Activated T-cell treated with anti-CD3 and anti-CD28 coated beads, Interleukin-2, amount 50 U/mL, for 24 hours (primary cell): Measurements from ENCODE around the gene SNAPC2.
"Not testable (repeated sequence)": the region's sequence is repeated elsewhere in the genome, so short reads cannot be mapped to it uniquely, and the experiment has no call there.

Experiments used
- DNase-seq: peaks from one replicate; pipeline ENCODE4 v3.0.0-alpha.2; 2020
- H3K27ac Mint-ChIP-seq: 2 replicates; pipeline ENCODE4 v1.8.0; 2020; ENCODE audit warnings: mild to moderate bottlenecking, mixed read lengths
- H3K27me3 Mint-ChIP-seq: 2 replicates; pipeline ENCODE4 v1.8.0; 2020; ENCODE audit warnings: mixed read lengths
- H3K36me3 Mint-ChIP-seq: 2 replicates; pipeline ENCODE4 v1.8.0; 2020; ENCODE audit warnings: low read depth, mixed read lengths
- H3K4me1 Mint-ChIP-seq: 2 replicates; pipeline ENCODE4 v1.8.0; 2020; ENCODE audit warnings: low read depth, mixed read lengths
- H3K4me3 Mint-ChIP-seq: 2 replicates; pipeline ENCODE4 v1.8.0; 2020; ENCODE audit warnings: mild to moderate bottlenecking, moderate library complexity, mixed read lengths
- H3K9me3 Mint-ChIP-seq: 2 replicates; pipeline ENCODE4 v1.8.0; 2020; ENCODE audit warnings: mixed read lengths

Gene SNAPC2

GRCh38 chr19:7943444-7944176, 23.5 kb downstream of the SNAPC2 start, which contains the start of gene TIMM44:
TSS of gene TIMM44 (minus strand) at chr19:7943666. CDS start at chr19:7943651, 15 bp downstream.
- H3K27ac Mint-ChIP-seq = peak within 1 kb of the TSS; percentile 99
- H3K4me1 Mint-ChIP-seq = peaks cover 42% of the 10 kb centered on the region
- no peaks in the 10 kb centered on the region for H3K9me3 Mint-ChIP-seq
- peak; percentile 98 for DNase-seq
- peaks cover 52% of the 10 kb centered on the region for H3K36me3 Mint-ChIP-seq
- no peaks in the 10 kb centered on the region for H3K27me3 Mint-ChIP-seq
- peak within 1 kb of the TSS; percentile 93 for H3K4me3 Mint-ChIP-seq

- Mint-ChIP-seq H3K4me3 (peak overlapping the region; percentile 93), H3K9me3 (no peaks in the 10 kb centered on the region), H3K4me1 (peaks cover 38% of the 10 kb centered on the region), H3K36me3 (peaks cover 46% of the 10 kb centered on the region), H3K27ac (peak overlapping the region; percentile 99), H3K27me3 (no peaks in the 10 kb centered on the region)
- peak; percentile 89 for DNase-seq
Observed at GRCh38 chr19:7944177-7944761, 24.1 kb downstream of the SNAPC2 start.

GRCh38 chr19:7947939-7948338, 27.8 kb downstream of the SNAPC2 start:
- Mint-ChIP-seq H3K36me3 (peaks cover 14% of the 10 kb centered on the region), H3K9me3 (no peaks in the 10 kb centered on the region), H3K27ac (no peak overlapping the region), H3K4me3 (no peak overlapping the region), H3K27me3 (no peaks in the 10 kb centered on the region), H3K4me1 (peaks cover 16% of the 10 kb centered on the region)
- no peak for DNase-seq

GRCh38 chr19:7953060-7953459, 32.9 kb downstream of the SNAPC2 start:
- Mint-ChIP-seq H3K9me3 (no peaks in the 10 kb centered on the region), H3K27me3 (no peaks in the 10 kb centered on the region), H3K4me1 (no peaks in the 10 kb centered on the region), H3K27ac (no peak overlapping the region), H3K36me3 (peaks cover 9% of the 10 kb centered on the region), H3K4me3 (no peak overlapping the region)
- DNase-seq = no peak

- peaks cover 14% of the 10 kb centered on the region for H3K36me3 Mint-ChIP-seq
- H3K27ac Mint-ChIP-seq = no peak overlapping the region
- no peak overlapping the region for H3K4me3 Mint-ChIP-seq
- DNase-seq = no peak
- H3K9me3 Mint-ChIP-seq = no peaks in the 10 kb centered on the region
- H3K4me1 Mint-ChIP-seq = no peaks in the 10 kb centered on the region
- H3K27me3 Mint-ChIP-seq = no peaks in the 10 kb centered on the region
Observed at GRCh38 chr19:7953576-7953975, 33.4 kb downstream of the SNAPC2 start.

GRCh38 chr19:7955696-7956095, 35.6 kb downstream of the SNAPC2 start:
- no peaks in the 10 kb centered on the region for H3K9me3 Mint-ChIP-seq
- H3K27ac Mint-ChIP-seq = no peak overlapping the region
- no peak for DNase-seq
- no peaks in the 10 kb centered on the region for H3K27me3 Mint-ChIP-seq
- no peaks in the 10 kb centered on the region for H3K4me1 Mint-ChIP-seq
- H3K36me3 Mint-ChIP-seq = peaks cover 31% of the 10 kb centered on the region
- no peak overlapping the region for H3K4me3 Mint-ChIP-seq

GRCh38 chr19:7959211-7959610, 39.1 kb downstream of the SNAPC2 start:
- peaks cover 60% of the 10 kb centered on the region for H3K36me3 Mint-ChIP-seq
- no peak overlapping the region for H3K4me3 Mint-ChIP-seq
- no peaks in the 10 kb centered on the region for H3K9me3 Mint-ChIP-seq
- no peaks in the 10 kb centered on the region for H3K4me1 Mint-ChIP-seq
- H3K27ac Mint-ChIP-seq = no peak overlapping the region
- no peaks in the 10 kb centered on the region for H3K27me3 Mint-ChIP-seq
- no peak for DNase-seq

- DNase-seq, H3K4me3 Mint-ChIP-seq, H3K27me3 Mint-ChIP-seq, H3K27ac Mint-ChIP-seq, H3K9me3 Mint-ChIP-seq, H3K4me1 Mint-ChIP-seq: not testable (repeated sequence)
- peaks cover 76% of the 10 kb centered on the region for H3K36me3 Mint-ChIP-seq
Observed at GRCh38 chr19:7961082-7961481, 40.9 kb downstream of the SNAPC2 start.

- Mint-ChIP-seq H3K4me1 (no peaks in the 10 kb centered on the region), H3K36me3 (peaks cover 83% of the 10 kb centered on the region), H3K9me3 (no peaks in the 10 kb centered on the region)
Observed at GRCh38 chr19:7961920-7962626, 41.9 kb downstream of the SNAPC2 start.

GRCh38 chr19:7962644-7963268, 42.6 kb downstream of the SNAPC2 start:
- H3K4me3 Mint-ChIP-seq = no peak overlapping the region
- DNase-seq = no peak
- no peaks in the 10 kb centered on the region for H3K27me3 Mint-ChIP-seq
- no peaks in the 10 kb centered on the region for H3K4me1 Mint-ChIP-seq
- no peak overlapping the region for H3K27ac Mint-ChIP-seq
- peaks cover 87% of the 10 kb centered on the region for H3K36me3 Mint-ChIP-seq
- no peaks in the 10 kb centered on the region for H3K9me3 Mint-ChIP-seq

More at GRCh38 chr19:7961920-7962626, 41.9 kb downstream of the SNAPC2 start:
- Mint-ChIP-seq H3K27me3 (no peaks in the 10 kb centered on the region), H3K27ac (peak overlapping the region; percentile 14), H3K4me3 (no peak overlapping the region)
- DNase-seq = no peak

- H3K4me1 Mint-ChIP-seq = no peaks in the 10 kb centered on the region
- no peak overlapping the region for H3K27ac Mint-ChIP-seq
- H3K36me3 Mint-ChIP-seq = peaks cover 86% of the 10 kb centered on the region
- H3K9me3 Mint-ChIP-seq = no peaks in the 10 kb centered on the region
- no peak for DNase-seq
- H3K27me3 Mint-ChIP-seq = no peaks in the 10 kb centered on the region
- no peak overlapping the region for H3K4me3 Mint-ChIP-seq
Observed at GRCh38 chr19:7963566-7963965, 43.4 kb downstream of the SNAPC2 start.

- peaks cover 84% of the 10 kb centered on the region for H3K36me3 Mint-ChIP-seq
- no peaks in the 10 kb centered on the region for H3K4me1 Mint-ChIP-seq
- H3K4me3 Mint-ChIP-seq = no peak overlapping the region
- peak overlapping the region; percentile 63 for H3K27ac Mint-ChIP-seq
- no peaks in the 10 kb centered on the region for H3K27me3 Mint-ChIP-seq
- no peak for DNase-seq
- no peaks in the 10 kb centered on the region for H3K9me3 Mint-ChIP-seq
Observed at GRCh38 chr19:7965259-7965841, 45.2 kb downstream of the SNAPC2 start.

GRCh38 chr19:7965921-7966665, 46.0 kb downstream of the SNAPC2 start:
- no peaks in the 10 kb centered on the region for H3K9me3 Mint-ChIP-seq
- no peak overlapping the region for H3K4me3 Mint-ChIP-seq
- H3K36me3 Mint-ChIP-seq = peaks cover 86% of the 10 kb centered on the region
- no peaks in the 10 kb centered on the region for H3K4me1 Mint-ChIP-seq
- H3K27me3 Mint-ChIP-seq = no peaks in the 10 kb centered on the region
- H3K27ac Mint-ChIP-seq = peak overlapping the region; percentile 35
- DNase-seq = no peak
